Subcutaneous adipose tissue (tissue), 4 donors: ENCODE measurements around the gene GPR137. TPM values are rescaled to one million over a fixed set of nuclear protein-coding genes. Genes with fewer than 3 reads are reported as not detected.

Source experiments
- CTCF ChIP-seq: fragments of 450-650 bp; IDR thresholded peaks from one replicate; pipeline ENCODE4 v1.5.1; 2016; ENCODE audit warnings: low read depth, mild to moderate bottlenecking, control low read depth, antibody characterized with exemption, moderate library complexity
- total RNA-seq, 4 donors: library from RNA; depleted of rRNA; stranded (reverse); fragments of >200 nt; gene quantifications; one replicate each; pipeline ENCODE4 v1.1.0, GENCODE V29; 2016

GPR137 gene
- 10 to 100 TPM in 3 of 4 donors, 1 to 10 TPM in 1; 7.7 to 18.1 (median 14.7) TPM for total RNA-seq

GRCh38 chr11:64284962-64285884 is at the start of gene GPR137:
Gene GPR137 (plus strand): TSS chr11:64285848. CDS start chr11:64286525, 677 bp downstream.
- no peak for TF ChIP-seq CTCF

- TF ChIP-seq CTCF = no peak
Observed at GRCh38 chr11:64237484-64237951, 48.1 kb upstream of the GPR137 start.

GRCh38 chr11:64238076-64238475 is 47.6 kb upstream of the GPR137 start:
- no peak for TF ChIP-seq CTCF

- no peak for TF ChIP-seq CTCF
Observed at GRCh38 chr11:64238999-64239398, 46.6 kb upstream of the GPR137 start.

- TF ChIP-seq CTCF = no peak
Observed at GRCh38 chr11:64239662-64240434, 45.8 kb upstream of the GPR137 start.

GRCh38 chr11:64240435-64241240 is 45.0 kb upstream of the GPR137 start, which contains the start of gene FKBP2:
Gene FKBP2 (plus strand): TSS chr11:64241095. CDS start chr11:64242388, 1,293 bp downstream.
- no peak for TF ChIP-seq CTCF

GRCh38 chr11:64241241-64241490 is 44.5 kb upstream of the GPR137 start:
- TF ChIP-seq CTCF = no peak
